Measurements from ENCODE around the gene ZNF839. TPM values are rescaled to one million over a fixed set of nuclear protein-coding genes. Genes with fewer than 3 reads are reported as not detected.

ZNF839 gene
- total RNA-seq, 1 donor, result 7.5 TPM

GRCh38 chr14:102317564-102318248 is 1.8 kb upstream of the ZNF839 start:
- H3K4me3 ChIP-seq (ENCODE audit: low read depth, low read length), result peak overlapping the region; percentile 66
- no peak for TF ChIP-seq CTCF (IDR thresholded peaks at IDR 0.05; ENCODE audit: insufficient read depth, low read length)
- no peak for DNase-seq (ENCODE audit: low read depth)

- peak overlapping the region; percentile 84 for H3K4me3 ChIP-seq (ENCODE audit: low read depth, low read length)
- TF ChIP-seq CTCF (IDR thresholded peaks at IDR 0.05; ENCODE audit: insufficient read depth, low read length), result no peak
- DNase-seq (ENCODE audit: low read depth), result no peak
These were observed 717 bp upstream of the ZNF839 start for GRCh38 chr14:102318781-102319276.

- DNase-seq (ENCODE audit: low read depth), result peak; percentile 58
- TF ChIP-seq CTCF (IDR thresholded peaks at IDR 0.05; ENCODE audit: insufficient read depth, low read length), result no peak
These were observed 601 bp downstream of the ZNF839 start for GRCh38 chr14:102320033-102320660.

GRCh38 chr14:102320671-102321455 is 1.3 kb downstream of the ZNF839 start:
- no peak for DNase-seq (ENCODE audit: low read depth)
- H3K4me3 ChIP-seq (ENCODE audit: low read depth, low read length), result peak overlapping the region; percentile 84
- TF ChIP-seq CTCF (IDR thresholded peaks at IDR 0.05; ENCODE audit: insufficient read depth, low read length), result no peak

More at GRCh38 chr14:102320033-102320660, 601 bp downstream of the ZNF839 start:
- H3K4me3 ChIP-seq (ENCODE audit: low read depth, low read length), result peak overlapping the region; percentile 84

GRCh38 chr14:102321456-102322422 is 2.2 kb downstream of the ZNF839 start:
- no peak overlapping the region for H3K4me3 ChIP-seq (ENCODE audit: low read depth, low read length)
- no peak for DNase-seq (ENCODE audit: low read depth)
- TF ChIP-seq CTCF (IDR thresholded peaks at IDR 0.05; ENCODE audit: insufficient read depth, low read length), result no peak

GRCh38 chr14:102323102-102323501 is 3.6 kb downstream of the ZNF839 start:
- peak; percentile 74 for TF ChIP-seq CTCF (IDR thresholded peaks at IDR 0.05; ENCODE audit: insufficient read depth, low read length)
- DNase-seq (ENCODE audit: low read depth), result peak; percentile 88
- no peak overlapping the region for H3K4me3 ChIP-seq (ENCODE audit: low read depth, low read length)
